GM12878 (cell line): ENCODE measurements around the gene SIGLEC11. TPM values are rescaled to one million over a fixed set of nuclear protein-coding genes. Genes with fewer than 3 reads are reported as not detected.

ENCODE experiments used
- ATAC-seq: fragments of 200-7000 bp; cut with Tn5 transposase; 3 replicates; pipeline ENCODE4 v1.9.1; 2020; ENCODE audit warnings: mild to moderate bottlenecking, moderate library complexity
- BruUV-seq: library from RNA; stranded (reverse); fragments of 400-500 nt; replicated peaks from 2 replicates; lab custom pipeline; 2021; lab: Mats Ljungman, UMichigan
- CTCF ChIA-PET: fragments of 300-600 bp; sonication (Branson Sonifier 250); formaldehyde crosslinking; extraction: SDS; loops from one replicate; lab custom pipeline; 2021; ENCODE audit warnings: inconsistent platforms; lab: Yijun Ruan, JAX
- POLR2A ChIA-PET: fragments of 350-600 bp; formaldehyde crosslinking; extraction: SDS; loops from one replicate; lab custom pipeline; 2021; ENCODE audit warnings: inconsistent platforms; lab: Charles Lee
- RAD21 ChIA-PET: fragments of 300-600 bp; sonication (Branson Sonifier 250); formaldehyde crosslinking; loops from one replicate; lab custom pipeline; 2023; ENCODE audit warnings: antibody characterized with exemption; ENCODE audit not compliant: unreplicated experiment; lab: Charles Lee
- SMC1A ChIA-PET: fragments of 300-600 bp; sonication (Branson Sonifier 250); formaldehyde crosslinking; loops from one replicate; lab custom pipeline; 2023; ENCODE audit not compliant: unreplicated experiment, uncharacterized antibody; lab: Charles Lee
- DNase-seq: peaks from one replicate; pipeline ENCODE4 v3.0.0-alpha.2; 2011; ENCODE audit warnings: low read depth, low spot score
- FAIRE-seq: peaks from 3 replicates; lab custom pipeline; 2011; peaks lifted over from hg19 to GRCh38; lab: Jason Lieb, UNC
- H2AFZ ChIP-seq: 2 replicates; pipeline ENCODE4 v1.6.0; 2011; ENCODE audit warnings: low read depth, low read length, control low read depth; ENCODE audit not compliant: control insufficient read depth
- H3K27ac ChIP-seq: 2 replicates; pipeline ENCODE4 v1.5.1; 2011; ENCODE audit warnings: control low read depth; ENCODE audit not compliant: control insufficient read depth, insufficient read depth
- H3K27me3 ChIP-seq, 2 experiments: replicated peaks in 1 of 2; 2 replicates each; pipeline versions ENCODE4 v1.6.0 to v1.6.1; 2011; ENCODE audit warnings: low read length in 1 of 2; ENCODE audit not compliant: control insufficient read depth in 2 of 2, insufficient read depth in 2 of 2
- H3K36me3 ChIP-seq, 2 experiments: 2 replicates each; pipeline ENCODE4 v1.5.1; 2011; ENCODE audit warnings: low read length in 1 of 2; ENCODE audit not compliant: control insufficient read depth in 2 of 2, insufficient read depth in 2 of 2
- H3K4me1 ChIP-seq: 2 replicates; pipeline ENCODE4 v1.6.1; 2011; ENCODE audit warnings: mild to moderate bottlenecking, low read length, moderate library complexity, mixed read lengths; ENCODE audit not compliant: control insufficient read depth, insufficient read depth
- H3K4me2 ChIP-seq: 2 replicates; pipeline ENCODE4 v1.6.0; 2011; ENCODE audit warnings: control low read depth; ENCODE audit not compliant: control insufficient read depth, insufficient read depth
- H3K4me3 ChIP-seq: fragments of 200-600 bp; sonication (generic); 2 replicates; pipeline ENCODE4 v1.5.1; 2016
- H3K79me2 ChIP-seq: 2 replicates; pipeline ENCODE4 v1.6.0; 2011; ENCODE audit warnings: low read length; ENCODE audit not compliant: control insufficient read depth, insufficient read depth
- H3K9ac ChIP-seq: 2 replicates; pipeline ENCODE4 v1.8.0; 2011; ENCODE audit warnings: low read length, control low read depth, mixed read lengths; ENCODE audit not compliant: control insufficient read depth, insufficient read depth
- H3K9me3 ChIP-seq: replicated peaks from 3 replicates; pipeline ENCODE4 v1.5.1; 2011; ENCODE audit warnings: mild to moderate bottlenecking, low read length; ENCODE audit not compliant: control insufficient read depth, insufficient read depth
- H4K20me1 ChIP-seq: 2 replicates; pipeline ENCODE4 v1.6.0; 2011; ENCODE audit not compliant: control insufficient read depth, insufficient read depth
- CEBPB ChIP-seq, 2 experiments: fragments of 150-350 bp in 1 of 2; IDR thresholded peaks; 2 replicates each; pipeline ENCODE4 v1.6.1; 2012 to 2014; ENCODE audit warnings: low read depth in 2 of 2, low read length in 2 of 2, borderline replicate concordance in 1 of 2, inconsistent platforms in 1 of 2
- CUX1 ChIP-seq: IDR thresholded peaks from 2 replicates; pipeline ENCODE4 v1.6.1; 2012; ENCODE audit warnings: improper control_type of control experiment, low read depth, low read length; ENCODE audit not compliant: insufficient replicate concordance
- GATAD2B ChIP-seq: fragments of 450-650 bp; conservative IDR thresholded peaks from 2 replicates; pipeline ENCODE4 v1.6.1; 2017; ENCODE audit warnings: low read depth, mild to moderate bottlenecking, moderate library complexity
- KAT2A ChIP-seq: conservative IDR thresholded peaks from 2 replicates; pipeline ENCODE4 v1.6.1; 2011; ENCODE audit warnings: low read depth, low read length; ENCODE audit not compliant: control insufficient read depth
- MTA2 ChIP-seq: fragments of 450-650 bp; IDR thresholded peaks from 2 replicates; pipeline ENCODE4 v1.6.1; 2016; ENCODE audit warnings: low read depth, mild to moderate bottlenecking, moderate library complexity
- PKNOX1 ChIP-seq: fragments of 450-650 bp; IDR thresholded peaks from 2 replicates; pipeline ENCODE4 v1.6.1; 2016; ENCODE audit warnings: mild to moderate bottlenecking
- PML ChIP-seq: IDR thresholded peaks from 2 replicates; pipeline ENCODE4 v1.6.1; 2012; ENCODE audit warnings: low read length, inconsistent platforms
- RAD51 ChIP-seq: fragments of 450-650 bp; IDR thresholded peaks from 2 replicates; pipeline ENCODE4 v1.6.1; 2016; ENCODE audit warnings: moderate library complexity, mild to moderate bottlenecking, inconsistent platforms
- ZNF24 ChIP-seq: fragments of 450-650 bp; IDR thresholded peaks from 2 replicates; pipeline ENCODE4 v1.6.1; 2017; ENCODE audit warnings: antibody characterized with exemption, mild to moderate bottlenecking
- WGBS: methylation state at CpG from one replicate; pipeline ENCODE4 v1.1.6; 2016; ENCODE audit warnings: low lambda C conversion rate; ENCODE audit not compliant: insufficient replicate concordance, insufficient coverage; ENCODE audit errors: missing lambda C conversion rate; 5-methylcytosine and 5-hydroxymethylcytosine counted together
- in situ Hi-C: fragments of 300-500 bp; cut with MboI; formaldehyde crosslinking; loops from 9 replicates; pipeline ENCODE4 v1.14.3; 2018; ENCODE audit warnings: mixed read lengths
- intact Hi-C: fragments of 100-400 bp; cut with micrococcal nuclease; formaldehyde crosslinking; loops from one replicate; pipeline ENCODE4 v1.14.2; 2022; ENCODE audit not compliant: unreplicated experiment
- polyA plus RNA-seq, 11 experiments: library from polyadenylated mRNA; depleted of rRNA in 4 of 11; unstranded in 6 of 11; stranded (reverse) in 5 of 11; fragments of >200 nt; fragmentation: Nextera tagmentation in 4 of 11; fragmentation: Illumina TruSeq in 1 of 11; extraction: Ambion mirVana in 4 of 11; extraction: Trizol in 1 of 11; gene quantifications; 1 replicate in 1 of 11; 2 replicates in 10 of 11; pipeline versions ENCODE4 v1.2.1 to v1.2.3, GENCODE V29; 2011 to 2016; ENCODE audit warnings: inconsistent platforms in 2 of 11, missing spikeins in 2 of 11, low read depth in 1 of 11
- total RNA-seq, 4 experiments: library from RNA; depleted of rRNA in 3 of 4; stranded (reverse); fragments of >200 nt in 3 of 4; fragmentation: Illumina TruSeq in 1 of 4; extraction: Trizol in 1 of 4; gene quantifications; 2 replicates each; pipeline versions ENCODE4 v1.2.1 to v1.2.3, GENCODE V29; 2013 to 2021

Gene SIGLEC11
- total and polyA plus RNA-seq, 10 of the 15 experiments (the other 5 are each of a cell fraction or from before 2014, with no cell fraction given), result not detected

- Histone ChIP-seq H3K9me3 (no peaks in the 10 kb centered on the region), H3K4me1 (peaks cover 43% of the 10 kb centered on the region), H2AFZ (no peak overlapping the region), H3K9ac (peak overlapping the region; percentile 33; the same call in 1 of the 2 replicates), H3K4me3 (peak overlapping the region; percentile 59; the same call in 1 of the 2 replicates), H3K36me3 (peaks cover 13 to 30% of the 10 kb centered on the region in 2 experiments), H3K27me3 (no peaks in the 10 kb centered on the region), H3K79me2 (peaks cover 96% of the 10 kb centered on the region), H3K4me2 (peak overlapping the region; percentile 64; the same call in 1 of the 2 replicates), H4K20me1 (no peaks in the 10 kb centered on the region), H3K27ac (peak overlapping the region; percentile 45; the same call in 1 of the 2 replicates)
- ChIA-PET CTCF (no interaction called here), RAD21 (interaction anchor here (5.0 kb wide), 1 partner anchor 30 kb away, joined by 66 read pairs; the partner anchor contains the start of gene IL4I1), POLR2A (interaction anchor here (0.6 to 5.8 kb wide), 2 partner anchors 25 to 29 kb away, joined by 3 to 113 read pairs; partner anchors contain the start of gene IL4I1), SMC1A (interaction anchor here (4.8 kb wide), 1 partner anchor 31 kb away, joined by 78 read pairs; the partner anchor contains the start of gene IL4I1)
- BruUV-seq, result no TSS peak
- over 99% methylated on average over 5 of the region's 5 CpGs for WGBS
- DNase-seq (no peak), FAIRE-seq (no peak), ATAC-seq (no peak)
- TF ChIP-seq CUX1 (no peak), CEBPB (IDR thresholded peaks at IDR 0.05; ENCODE audit: borderline replicate concordance in 1 of 2, low read depth in 2 of 2, low read length in 2 of 2) (no peak), PKNOX1 (no peak), PML (no peak), RAD51 (no peak), GATAD2B (no peak), MTA2 (no peak), KAT2A (no peak), ZNF24 (no peak)
- in situ Hi-C loops (no loop called here), intact Hi-C loops (loop anchor here (5.0 kb wide), 1 partner anchor 48 kb away; the partner anchor contains the start of genes AKT1S1 and TBC1D17)
Observed at GRCh38 chr19:49925486-49925885, 35.5 kb downstream of the SIGLEC11 start.
